Activated CD8-positive, alpha-beta memory T cell treated with anti-CD3 and anti-CD28 coated beads for 48 hours (primary cell): Measurements from ENCODE around the gene CLEC7A.
A peak's percentile ranks its signal among the peaks of the same experiment; 100 is the strongest.

Experiments used
- DNase-seq, 3 experiments: peaks; one replicate each; pipeline ENCODE4 v3.0.0-alpha.2; 2020; ENCODE audit warnings: low read depth in 2 of 3, low spot score in 2 of 3

CLEC7A gene

DNA sequence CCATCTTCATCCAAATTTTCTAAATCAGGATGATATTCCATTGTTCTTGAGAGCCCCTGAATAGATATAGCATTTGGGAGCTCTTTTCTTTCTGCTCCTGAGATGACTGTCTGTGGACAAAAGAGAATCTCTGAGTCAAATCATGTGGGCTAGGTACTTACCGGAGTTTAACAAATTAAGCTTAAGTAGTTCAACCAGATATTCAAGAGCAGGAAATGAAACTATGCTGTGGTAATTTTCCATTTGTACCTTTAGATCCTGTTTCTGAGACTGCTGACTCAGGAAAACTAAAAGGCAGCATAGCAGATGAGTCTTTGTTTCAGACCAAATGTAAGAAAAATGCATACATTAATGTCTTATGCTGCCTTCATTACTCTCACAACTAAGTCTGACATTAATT lies at the start of gene CLEC7A:
TSS of gene CLEC7A (minus strand) at position 158 of the 400 bp plus-strand sequence. CDS start at position 41, 117 bp downstream.
- DNase-seq = no peak

- no peak for DNase-seq
Measured at GRCh38 chr12:10179776-10180181, 49.8 kb upstream of the CLEC7A start.

DNA sequence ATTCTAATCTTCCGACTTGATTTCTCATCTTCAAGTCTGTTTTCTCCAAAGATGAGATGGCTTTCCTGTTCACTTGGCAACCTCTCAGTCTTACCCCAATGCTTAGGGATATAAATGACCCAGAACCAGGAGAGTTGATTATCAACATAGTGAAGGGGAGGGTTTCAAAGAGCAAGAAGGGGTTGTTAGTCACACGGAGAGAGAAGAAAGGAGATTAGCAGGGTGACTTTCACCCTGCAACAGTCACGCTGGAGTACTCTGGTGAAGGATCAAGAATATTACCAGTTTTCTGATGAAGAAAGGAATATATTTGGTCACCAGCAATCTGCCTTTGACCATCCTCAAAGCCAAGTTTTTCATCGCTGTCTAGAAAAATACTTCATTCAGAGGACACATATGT lies 48.8 kb upstream of the CLEC7A start, which contains the start of gene TMEM52B:
TSS of gene TMEM52B (plus strand) at position 212 of the 400 bp plus-strand sequence. CDS start 543 bp downstream, outside the sequence.
- no peak for DNase-seq

GRCh38 chr12:10175846-10176636 lies 46.0 kb upstream of the CLEC7A start:
- no peak for DNase-seq

DNA sequence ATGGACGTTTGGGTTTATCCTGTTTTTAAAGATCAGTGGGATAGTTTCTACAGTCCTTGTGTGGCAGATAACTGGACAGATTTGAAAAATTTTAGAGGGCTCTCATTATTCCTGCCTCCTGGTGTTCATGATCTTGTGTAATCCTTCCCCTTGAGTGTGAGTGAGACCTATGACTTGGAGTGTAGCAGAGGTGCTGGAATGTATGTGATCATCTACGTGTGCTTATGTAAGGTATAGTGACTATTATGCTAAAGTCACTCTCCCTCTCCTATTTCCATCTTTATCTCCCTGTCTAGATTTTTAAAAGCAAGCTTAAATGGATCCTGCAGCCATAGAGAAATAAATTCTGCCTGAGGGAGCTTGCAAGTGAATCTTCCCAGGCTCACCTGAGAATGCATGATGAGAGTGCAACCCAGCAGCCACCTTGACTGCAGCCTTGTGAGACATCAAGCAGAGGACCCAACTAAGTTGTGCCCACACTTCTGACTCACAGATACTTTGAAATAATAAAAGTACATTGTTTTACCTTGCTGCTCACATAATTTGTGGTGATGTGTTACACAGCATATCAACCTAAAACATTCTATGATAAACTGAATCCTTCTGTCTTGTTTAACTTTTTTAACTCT lies 45.1 kb upstream of the CLEC7A start:
- DNase-seq = no peak

- no peak for DNase-seq
Measured at GRCh38 chr12:10171973-10172728, 42.2 kb upstream of the CLEC7A start, which contains the start of gene OLR1. Gene OLR1, minus strand, starts transcription at chr12:10172132. Its CDS starts 55 bp downstream, at chr12:10172077.

DNA sequence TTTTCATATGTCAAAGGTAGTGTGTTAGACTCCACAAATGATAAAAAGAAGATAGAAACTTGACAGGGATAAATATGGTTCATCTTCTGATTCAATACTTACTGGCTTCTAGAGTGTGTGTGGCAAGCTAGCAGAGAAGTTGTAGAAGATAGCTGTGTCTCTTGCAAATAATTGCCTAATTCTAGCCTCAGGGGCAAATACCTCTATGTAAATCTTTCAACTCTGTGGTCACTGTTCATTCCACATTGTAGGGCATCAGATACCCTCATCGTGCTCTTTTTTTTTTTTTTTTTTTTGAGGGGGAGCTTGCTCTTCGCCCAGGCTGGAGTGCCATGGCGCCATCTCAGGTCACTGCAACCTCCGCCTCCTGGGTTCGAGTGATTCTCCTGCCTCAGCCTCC lies 40.2 kb upstream of the CLEC7A start:
- no peak for DNase-seq

DNA sequence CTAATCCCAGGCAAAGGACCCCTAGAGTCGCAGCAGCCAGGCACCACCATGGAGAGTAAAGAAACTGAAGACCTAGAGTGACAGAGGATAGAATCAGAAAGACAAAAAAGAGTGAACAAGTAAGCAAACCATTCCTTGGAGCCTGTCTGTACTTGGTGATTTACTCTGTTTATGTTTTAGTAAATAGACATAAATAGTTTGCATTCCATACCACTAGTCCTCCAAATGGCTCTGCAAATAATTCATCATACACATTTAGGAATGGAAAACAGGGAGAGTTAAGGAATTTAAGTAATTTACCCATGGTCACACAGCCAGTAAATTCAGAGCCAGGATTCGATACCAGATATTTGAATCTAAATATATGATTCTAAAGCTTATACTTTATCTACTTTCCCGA lies 39.1 kb upstream of the CLEC7A start:
- DNase-seq = no peak

GRCh38 chr12:10167599-10167998 lies 37.6 kb upstream of the CLEC7A start:
- DNase-seq = no peak

DNA sequence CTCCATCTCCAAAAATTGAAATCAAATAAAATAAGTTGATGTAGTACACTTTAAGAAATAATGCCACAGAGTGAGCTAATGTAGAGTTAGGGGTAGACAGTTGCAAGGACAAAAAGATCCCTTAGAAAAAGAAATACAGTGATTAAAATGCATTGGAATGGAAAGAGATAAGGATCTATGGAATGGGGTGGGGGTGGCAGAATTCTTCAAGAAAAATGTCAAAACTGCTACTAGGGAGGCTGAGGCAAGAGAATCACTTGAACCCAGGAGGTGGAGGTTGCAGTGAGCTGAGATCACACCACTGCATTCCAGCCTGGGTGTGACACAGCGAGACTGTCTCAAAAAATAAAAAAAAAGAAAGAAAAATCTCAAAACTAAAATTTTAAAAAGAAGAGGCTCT lies 35.4 kb upstream of the CLEC7A start:
- no peak for DNase-seq

DNA sequence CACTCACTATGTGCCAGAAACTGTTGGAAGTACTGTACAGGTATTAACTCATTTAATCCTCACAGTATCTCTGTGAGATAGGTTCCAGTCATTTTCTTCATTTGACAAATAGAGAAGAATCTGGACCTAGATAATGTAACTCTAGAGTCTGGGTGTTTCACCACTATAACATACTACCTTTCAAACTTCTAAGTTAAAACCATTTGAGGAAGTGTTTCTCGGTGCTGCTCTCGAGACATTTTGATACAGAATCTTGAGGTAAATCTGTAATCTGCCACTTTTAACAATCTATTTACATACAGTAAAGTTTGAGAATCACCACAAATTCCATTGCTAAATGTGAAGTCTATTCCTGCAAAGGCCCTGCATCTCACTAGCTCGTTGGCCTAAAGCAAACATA lies 33.1 kb upstream of the CLEC7A start:
- DNase-seq = no peak

GRCh38 chr12:10160617-10161385 lies 30.8 kb upstream of the CLEC7A start:
- no peak for DNase-seq

DNA sequence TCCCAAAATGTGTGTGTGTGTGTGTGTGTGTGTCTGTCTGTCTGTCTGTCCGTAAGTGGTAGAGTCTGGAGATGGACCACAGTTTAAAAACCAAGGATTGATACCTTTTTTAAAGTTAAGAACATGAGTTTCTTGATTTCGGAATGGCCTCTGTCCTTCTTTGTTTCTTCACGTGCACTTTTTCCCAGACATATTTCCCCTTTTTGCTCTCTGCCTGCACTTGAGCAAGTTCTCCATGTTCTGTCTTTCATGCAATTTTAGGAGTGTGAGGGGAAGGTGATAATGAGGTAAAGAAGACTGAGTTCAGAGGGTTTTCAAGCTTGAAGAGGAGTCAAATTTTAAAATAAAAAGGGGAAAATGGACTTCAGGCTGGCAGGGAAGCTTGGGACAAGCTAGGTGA lies 29.3 kb upstream of the CLEC7A start:
- DNase-seq = no peak

- DNase-seq = no peak
Measured at GRCh38 chr12:10158406-10158805, 28.4 kb upstream of the CLEC7A start.

GRCh38 chr12:10155966-10156365 lies 26.0 kb upstream of the CLEC7A start:
- no peak for DNase-seq

- DNase-seq = no peak
Measured at GRCh38 chr12:10154145-10154496, 24.1 kb upstream of the CLEC7A start.

GRCh38 chr12:10153271-10154144 lies 23.5 kb upstream of the CLEC7A start:
- DNase-seq = peak; percentile 26 to 49 (median 30)

GRCh38 chr12:10151621-10152020 lies 21.6 kb upstream of the CLEC7A start:
- DNase-seq = no peak

DNA sequence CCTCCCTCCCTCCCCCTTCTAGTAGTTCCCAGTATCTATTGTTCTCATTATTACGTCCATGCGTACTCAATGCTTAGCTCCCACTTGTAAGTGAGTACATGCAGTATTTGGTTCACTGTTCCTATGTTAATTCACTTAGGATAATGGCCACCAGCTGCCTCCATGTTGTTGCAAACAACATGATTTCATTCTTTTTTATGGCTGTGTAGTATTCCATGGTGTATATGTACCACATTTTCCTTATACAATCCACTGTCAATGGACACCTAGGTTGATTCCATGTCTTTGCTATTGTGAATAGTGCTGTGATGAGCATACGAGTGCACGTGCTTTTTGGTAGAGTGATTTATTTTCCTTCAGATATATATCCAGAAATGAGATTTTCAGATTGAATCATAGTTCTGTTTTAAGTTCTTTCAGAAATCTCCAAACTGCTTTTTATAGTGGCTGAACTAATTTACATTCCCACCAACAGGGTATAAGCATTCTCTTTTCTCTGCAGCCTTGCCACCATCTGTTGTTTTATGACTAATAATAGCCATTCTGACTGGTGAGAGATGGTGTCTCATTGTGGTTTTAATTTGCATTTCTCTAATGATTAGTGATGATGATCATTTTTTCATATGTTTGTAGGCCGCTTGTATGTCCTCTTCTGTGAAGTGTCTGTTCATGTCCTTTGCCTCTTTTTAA lies 17.9 kb upstream of the CLEC7A start:
- no peak for DNase-seq
